ENCODE data around the gene OPN4. TPM values are rescaled to one million over a fixed set of nuclear protein-coding genes. Genes with fewer than 3 reads are reported as not detected.

OPN4 gene
- total and polyA plus RNA-seq, 2 of the 13 experiments (the other 11 are each of a cell fraction or from before 2014, with no cell fraction given), result not detected

DNA sequence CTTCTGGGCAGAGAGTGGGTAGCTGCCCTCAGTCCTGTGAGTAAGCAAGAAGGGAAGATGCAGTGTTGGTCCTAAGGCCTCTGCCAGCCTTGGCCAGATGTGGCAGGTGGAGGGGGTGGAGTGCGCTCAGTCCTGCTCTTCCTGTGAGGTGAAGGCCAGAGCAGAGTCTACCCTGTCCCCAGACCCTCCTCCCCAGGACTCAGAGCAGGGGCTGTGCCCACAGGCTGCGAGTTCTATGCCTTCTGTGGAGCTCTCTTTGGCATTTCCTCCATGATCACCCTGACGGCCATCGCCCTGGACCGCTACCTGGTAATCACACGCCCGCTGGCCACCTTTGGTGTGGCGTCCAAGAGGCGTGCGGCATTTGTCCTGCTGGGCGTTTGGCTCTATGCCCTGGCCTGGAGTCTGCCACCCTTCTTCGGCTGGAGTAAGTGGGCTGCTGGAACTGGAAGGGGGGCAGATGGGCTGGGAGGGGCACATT lies 4.0 kb downstream of the OPN4 start:
- Histone ChIP-seq H3K4me1 (ENCODE audit: insufficient read depth, low read length) (no peaks in the 10 kb centered on the region), H3K36me3 (replicated peaks in 1 of 2; ENCODE audit: control insufficient read depth in 1 of 2, insufficient read depth in 2 of 2, low read length in 2 of 2) (no peaks in the 10 kb centered on the region), H3K27me3 (ENCODE audit: control insufficient read depth in 1 of 2, insufficient read depth in 2 of 2, low read length in 2 of 2) (peaks cover 19 to 59% of the 10 kb centered on the region in 2 experiments), H3K9me3 (ENCODE audit: low read length) (no peaks in the 10 kb centered on the region), H3K9ac (ENCODE audit: insufficient read depth, low read depth, low read length) (no peak overlapping the region), H2AFZ (ENCODE audit: low read length) (no peak overlapping the region), H3K79me2 (ENCODE audit: insufficient read depth, low read length) (no peaks in the 10 kb centered on the region), H4K20me1 (ENCODE audit: insufficient read depth, low read length) (no peaks in the 10 kb centered on the region), H3K27ac (ENCODE audit: extremely low read length, insufficient read depth, low read length) (no peak overlapping the region), H3K4me2 (ENCODE audit: low read depth, low read length) (no peak overlapping the region), H3K4me3 (replicated peaks in 1 of 3; ENCODE audit: insufficient read depth in 1 of 3, low read depth in 2 of 3, low read length in 3 of 3) (no peak overlapping the region)
- FAIRE-seq (no peak), ATAC-seq (no peak), DNase-seq (ENCODE audit: low spot score) (no peak)
- CTCF ChIA-PET (ENCODE audit: low intra/inter-chr PET ratio, low total read pairs), result no interaction called here
- POLR2A ChIA-PET, result no interaction called here
- BruUV-seq (replicated peaks), result no TSS peak
- intact Hi-C loops (cut with micrococcal nuclease; ENCODE audit: unreplicated experiment), result no loop called here
- 29% methylated on average over 3 of the region's 12 CpGs for WGBS (ENCODE audit: low lambda C conversion rate)
- TF ChIP-seq RFX3 (CRISPR knock-in tag; IDR thresholded peaks at IDR 0.05) (no peak), ZFP1 (CRISPR knock-in tag; IDR thresholded peaks at IDR 0.05) (no peak), ZNF33A (CRISPR knock-in tag; IDR thresholded peaks at IDR 0.05; ENCODE audit: borderline replicate concordance) (no peak), TBX3 (IDR thresholded peaks at IDR 0.05; ENCODE audit: borderline replicate concordance) (no peak), MBNL3 (CRISPR knock-in tag; conservative IDR thresholded peaks at IDR 0.05) (no peak), ZNF615 (CRISPR knock-in tag; IDR thresholded peaks at IDR 0.05; ENCODE audit: borderline replicate concordance) (no peak)
- TF ChIP-seq, protein P1, sequence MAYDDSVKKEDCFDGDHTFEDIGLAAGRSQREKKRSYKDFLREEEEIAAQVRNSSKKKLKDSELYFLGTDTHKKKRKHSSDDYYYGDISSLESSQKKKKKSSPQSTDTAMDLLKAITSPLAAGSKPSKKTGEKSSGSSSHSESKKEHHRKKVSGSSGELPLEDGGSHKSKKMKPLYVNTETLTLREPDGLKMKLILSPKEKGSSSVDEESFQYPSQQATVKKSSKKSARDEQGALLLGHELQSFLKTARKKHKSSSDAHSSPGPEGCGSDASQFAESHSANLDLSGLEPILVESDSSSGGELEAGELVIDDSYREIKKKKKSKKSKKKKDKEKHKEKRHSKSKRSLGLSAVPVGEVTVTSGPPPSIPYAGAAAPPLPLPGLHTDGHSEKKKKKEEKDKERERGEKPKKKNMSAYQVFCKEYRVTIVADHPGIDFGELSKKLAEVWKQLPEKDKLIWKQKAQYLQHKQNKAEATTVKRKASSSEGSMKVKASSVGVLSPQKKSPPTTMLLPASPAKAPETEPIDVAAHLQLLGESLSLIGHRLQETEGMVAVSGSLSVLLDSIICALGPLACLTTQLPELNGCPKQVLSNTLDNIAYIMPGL (CRISPR knock-in tag; IDR thresholded peaks at IDR 0.05; ENCODE audit: borderline replicate concordance in 1 of 2, low read depth in 1 of 2), result no peak
- TF ChIP-seq, protein P2, sequence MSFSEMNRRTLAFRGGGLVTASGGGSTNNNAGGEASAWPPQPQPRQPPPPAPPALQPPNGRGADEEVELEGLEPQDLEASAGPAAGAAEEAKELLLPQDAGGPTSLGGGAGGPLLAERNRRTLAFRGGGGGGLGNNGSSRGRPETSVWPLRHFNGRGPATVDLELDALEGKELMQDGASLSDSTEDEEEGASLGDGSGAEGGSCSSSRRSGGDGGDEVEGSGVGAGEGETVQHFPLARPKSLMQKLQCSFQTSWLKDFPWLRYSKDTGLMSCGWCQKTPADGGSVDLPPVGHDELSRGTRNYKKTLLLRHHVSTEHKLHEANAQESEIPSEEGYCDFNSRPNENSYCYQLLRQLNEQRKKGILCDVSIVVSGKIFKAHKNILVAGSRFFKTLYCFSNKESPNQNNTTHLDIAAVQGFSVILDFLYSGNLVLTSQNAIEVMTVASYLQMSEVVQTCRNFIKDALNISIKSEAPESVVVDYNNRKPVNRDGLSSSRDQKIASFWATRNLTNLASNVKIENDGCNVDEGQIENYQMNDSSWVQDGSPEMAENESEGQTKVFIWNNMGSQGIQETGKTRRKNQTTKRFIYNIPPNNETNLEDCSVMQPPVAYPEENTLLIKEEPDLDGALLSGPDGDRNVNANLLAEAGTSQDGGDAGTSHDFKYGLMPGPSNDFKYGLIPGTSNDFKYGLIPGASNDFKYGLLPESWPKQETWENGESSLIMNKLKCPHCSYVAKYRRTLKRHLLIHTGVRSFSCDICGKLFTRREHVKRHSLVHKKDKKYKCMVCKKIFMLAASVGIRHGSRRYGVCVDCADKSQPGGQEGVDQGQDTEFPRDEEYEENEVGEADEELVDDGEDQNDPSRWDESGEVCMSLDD (CRISPR knock-in tag; IDR thresholded peaks at IDR 0.05; ENCODE audit: borderline replicate concordance), result no peak
- in situ Hi-C loops (cut with HindIII; ENCODE audit: extremely low pct_ligation_motif_present, low pct_unique_long_range_greater_than_20kb), result no loop called here
